Neural progenitor cell (in vitro differentiated cells): Measurements from ENCODE around the gene CACNB4. TPM values are rescaled to one million over a fixed set of nuclear protein-coding genes. Genes with fewer than 3 reads are reported as not detected.

ENCODE experiments used
- DNase-seq: peaks from one replicate; pipeline ENCODE4 v3.0.0-alpha.2; 2016; ENCODE audit warnings: low spot score
- H2AFZ ChIP-seq: fragments of 200-600 bp; sonication (generic); replicated peaks from 2 replicates; pipeline ENCODE4 v1.6.1; 2016; ENCODE audit warnings: antibody characterized with exemption
- H3F3A ChIP-seq: fragments of 200-600 bp; sonication (generic); 2 replicates; pipeline ENCODE4 v1.6.1; 2016; ENCODE audit warnings: antibody characterized with exemption, low read depth
- H3K27ac ChIP-seq: fragments of 200-600 bp; sonication (generic); 2 replicates; pipeline ENCODE4 v1.5.1; 2016; ENCODE audit warnings: mild to moderate bottlenecking
- H3K27me3 ChIP-seq: fragments of 200-600 bp; sonication (generic); 2 replicates; pipeline ENCODE4 v1.6.1; 2016; ENCODE audit warnings: mild to moderate bottlenecking, moderate library complexity
- H3K36me3 ChIP-seq: fragments of 200-600 bp; sonication (generic); 2 replicates; pipeline ENCODE4 v1.5.1; 2016
- H3K4me1 ChIP-seq: fragments of 200-600 bp; sonication (generic); 2 replicates; pipeline ENCODE4 v1.6.1; 2016; ENCODE audit warnings: mixed run types
- H3K4me2 ChIP-seq: fragments of 200-600 bp; sonication (generic); 2 replicates; pipeline ENCODE4 v1.6.1; 2016
- H3K4me3 ChIP-seq: fragments of 200-600 bp; sonication (generic); 2 replicates; pipeline ENCODE4 v1.5.1; 2016
- H3K79me2 ChIP-seq: fragments of 200-600 bp; sonication (generic); 2 replicates; pipeline ENCODE4 v1.6.1; 2016; ENCODE audit warnings: low read depth
- H3K9ac ChIP-seq: fragments of 200-600 bp; sonication (generic); 2 replicates; pipeline ENCODE4 v1.6.1; 2016
- H3K9me3 ChIP-seq: fragments of 200-600 bp; sonication (generic); 2 replicates; pipeline ENCODE4 v1.5.1; 2016; ENCODE audit warnings: low read depth
- H4K20me1 ChIP-seq: fragments of 200-600 bp; sonication (generic); 2 replicates; pipeline ENCODE4 v1.6.1; 2016; ENCODE audit warnings: low read depth
- H3K27ac Mint-ChIP-seq: 3 replicates; pipeline ENCODE4 v1.8.0; 2021; ENCODE audit warnings: mixed read lengths
- H3K27me3 Mint-ChIP-seq: 2 replicates; pipeline ENCODE4 v1.8.0; 2022; ENCODE audit warnings: low read depth, mild to moderate bottlenecking, inconsistent platforms, moderate library complexity, mixed read lengths; ENCODE audit not compliant: insufficient read depth
- H3K36me3 Mint-ChIP-seq: 3 replicates; pipeline ENCODE4 v1.8.0; 2021; ENCODE audit warnings: mixed read lengths
- H3K4me1 Mint-ChIP-seq: 3 replicates; pipeline ENCODE4 v1.8.0; 2021; ENCODE audit warnings: mixed read lengths
- H3K4me3 Mint-ChIP-seq: 3 replicates; pipeline ENCODE4 v1.8.0; 2021; ENCODE audit warnings: mild to moderate bottlenecking, moderate library complexity, mixed read lengths
- H3K9me3 Mint-ChIP-seq: 3 replicates; pipeline ENCODE4 v1.8.0; 2020; ENCODE audit warnings: mixed read lengths
- EZH2 ChIP-seq: fragments of 200-600 bp; sonication (generic); IDR thresholded peaks from 2 replicates; pipeline ENCODE4 v1.6.1; 2017; ENCODE audit warnings: antibody characterized with exemption, mild to moderate bottlenecking, moderate library complexity
- EZH2phosphoT487 ChIP-seq: fragments of 200-600 bp; sonication (generic); IDR thresholded peaks from 2 replicates; pipeline ENCODE4 v1.6.1; 2017; ENCODE audit warnings: antibody characterized with exemption
- total RNA-seq: library from RNA; depleted of rRNA; stranded (reverse); fragments of >200 nt; gene quantifications from 2 replicates; pipeline ENCODE4 v1.2.3, GENCODE V29; 2015; ENCODE audit warnings: low replicate concordance
- TF ChIP-seq, protein P1 (sequence below): fragments of 200-600 bp; sonication (generic); IDR thresholded peaks from 2 replicates; pipeline ENCODE4 v1.5.1; 2017; ENCODE audit warnings: antibody characterized with exemption, mild to moderate bottlenecking

The CACNB4 gene
- total RNA-seq, 1 donor from 2014 or later, result 14.2 TPM

GRCh38 chr2:152042636-152043615, 55.9 kb downstream of the CACNB4 start:
- peaks cover 11% of the 10 kb centered on the region for H3F3A ChIP-seq
- H3K4me3 ChIP-seq, result no peak overlapping the region
- no peaks in the 10 kb centered on the region for H3K79me2 ChIP-seq
- no peaks in the 10 kb centered on the region for H3K9me3 ChIP-seq
- no peak overlapping the region for H3K9ac ChIP-seq
- no peaks in the 10 kb centered on the region for H3K27me3 Mint-ChIP-seq
- H2AFZ ChIP-seq, result no peak overlapping the region
- no peaks in the 10 kb centered on the region for H3K36me3 ChIP-seq
- peaks cover 16% of the 10 kb centered on the region for H3K4me1 ChIP-seq
- H3K36me3 Mint-ChIP-seq, result no peaks in the 10 kb centered on the region
- no peak overlapping the region for H3K27ac ChIP-seq
- H3K27ac Mint-ChIP-seq, result no peak overlapping the region
- H3K4me2 ChIP-seq, result peak overlapping the region; percentile 4
- H4K20me1 ChIP-seq, result no peaks in the 10 kb centered on the region
- H3K27me3 ChIP-seq, result peaks cover 42% of the 10 kb centered on the region
- TF ChIP-seq EZH2, result no peak
- TF ChIP-seq EZH2phosphoT487, result no peak
- TF ChIP-seq, protein P1, sequence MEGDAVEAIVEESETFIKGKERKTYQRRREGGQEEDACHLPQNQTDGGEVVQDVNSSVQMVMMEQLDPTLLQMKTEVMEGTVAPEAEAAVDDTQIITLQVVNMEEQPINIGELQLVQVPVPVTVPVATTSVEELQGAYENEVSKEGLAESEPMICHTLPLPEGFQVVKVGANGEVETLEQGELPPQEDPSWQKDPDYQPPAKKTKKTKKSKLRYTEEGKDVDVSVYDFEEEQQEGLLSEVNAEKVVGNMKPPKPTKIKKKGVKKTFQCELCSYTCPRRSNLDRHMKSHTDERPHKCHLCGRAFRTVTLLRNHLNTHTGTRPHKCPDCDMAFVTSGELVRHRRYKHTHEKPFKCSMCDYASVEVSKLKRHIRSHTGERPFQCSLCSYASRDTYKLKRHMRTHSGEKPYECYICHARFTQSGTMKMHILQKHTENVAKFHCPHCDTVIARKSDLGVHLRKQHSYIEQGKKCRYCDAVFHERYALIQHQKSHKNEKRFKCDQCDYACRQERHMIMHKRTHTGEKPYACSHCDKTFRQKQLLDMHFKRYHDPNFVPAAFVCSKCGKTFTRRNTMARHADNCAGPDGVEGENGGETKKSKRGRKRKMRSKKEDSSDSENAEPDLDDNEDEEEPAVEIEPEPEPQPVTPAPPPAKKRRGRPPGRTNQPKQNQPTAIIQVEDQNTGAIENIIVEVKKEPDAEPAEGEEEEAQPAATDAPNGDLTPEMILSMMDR, result no peak
- no peaks in the 10 kb centered on the region for H3K9me3 Mint-ChIP-seq
- peak; percentile 67 for DNase-seq
- H3K4me1 Mint-ChIP-seq, result peaks cover 5% of the 10 kb centered on the region
- H3K4me3 Mint-ChIP-seq, result no peak overlapping the region

- peaks cover 30% of the 10 kb centered on the region for H3K4me1 ChIP-seq
- H3K36me3 Mint-ChIP-seq, result no peaks in the 10 kb centered on the region
- no peak overlapping the region for H2AFZ ChIP-seq
These were observed 60.3 kb downstream of the CACNB4 start for GRCh38 chr2:152038441-152038958.

DNA sequence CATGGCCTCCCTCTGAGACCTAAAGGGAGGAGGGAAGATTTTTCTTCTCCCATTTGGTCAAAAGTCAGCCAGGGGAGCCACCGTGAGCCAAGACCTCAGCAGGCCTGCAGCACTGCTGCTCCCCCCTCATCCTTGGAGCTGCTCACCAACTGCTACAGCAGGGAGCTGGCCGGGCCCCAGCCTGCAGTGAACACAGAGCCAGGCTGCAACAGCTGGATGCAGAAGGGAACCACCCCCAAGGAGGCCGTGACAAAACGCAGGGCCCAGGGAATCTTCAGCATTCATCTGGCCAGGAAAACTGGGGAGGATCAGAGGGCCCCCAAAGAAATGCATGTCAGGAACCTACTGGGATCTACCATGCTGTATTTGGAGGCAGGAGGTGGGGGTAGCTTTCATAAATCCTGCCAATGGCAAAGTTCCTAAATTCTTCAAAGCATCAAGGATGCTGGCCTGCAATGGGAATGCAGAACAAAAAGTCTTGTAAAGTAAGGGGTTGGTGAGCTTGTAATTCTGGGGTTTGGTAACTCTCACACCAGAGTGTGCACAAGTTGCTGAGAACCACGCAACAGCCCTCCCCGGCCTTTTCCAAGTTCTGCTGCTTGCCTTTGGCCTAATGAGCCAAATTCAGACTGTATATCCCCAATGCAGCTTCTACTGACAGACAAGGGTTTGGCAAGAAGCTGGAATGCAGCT, 61.0 kb downstream of the CACNB4 start:
- peaks cover 28% of the 10 kb centered on the region for H3F3A ChIP-seq
- no peaks in the 10 kb centered on the region for H3K36me3 ChIP-seq
- H3K9me3 Mint-ChIP-seq, result no peaks in the 10 kb centered on the region
- no peaks in the 10 kb centered on the region for H3K27me3 Mint-ChIP-seq
- H3K4me3 Mint-ChIP-seq, result no peak overlapping the region
- no peak overlapping the region for H2AFZ ChIP-seq
- DNase-seq, result no peak
- peaks cover 30% of the 10 kb centered on the region for H3K4me1 ChIP-seq
- peaks cover 14% of the 10 kb centered on the region for H4K20me1 ChIP-seq
- no peak overlapping the region for H3K4me3 ChIP-seq
- H3K9ac ChIP-seq, result no peak overlapping the region
- H3K79me2 ChIP-seq, result no peaks in the 10 kb centered on the region
- no peak overlapping the region for H3K27ac ChIP-seq
- no peak for TF ChIP-seq EZH2phosphoT487
- no peak for TF ChIP-seq EZH2
- TF ChIP-seq, protein P1, result no peak
- no peak overlapping the region for H3K4me2 ChIP-seq
- H3K27me3 ChIP-seq, result peaks cover 92% of the 10 kb centered on the region
- no peaks in the 10 kb centered on the region for H3K9me3 ChIP-seq
- peaks cover 25% of the 10 kb centered on the region for H3K4me1 Mint-ChIP-seq
- H3K27ac Mint-ChIP-seq, result peak overlapping the region; percentile 27
- H3K36me3 Mint-ChIP-seq, result no peaks in the 10 kb centered on the region

More at GRCh38 chr2:152038441-152038958, 60.3 kb downstream of the CACNB4 start:
- Mint-ChIP-seq H3K9me3 (no peaks in the 10 kb centered on the region), H3K4me3 (no peak overlapping the region), H3K27ac (peak overlapping the region; percentile 27), H3K4me1 (peaks cover 24% of the 10 kb centered on the region), H3K27me3 (no peaks in the 10 kb centered on the region)
- peaks cover 86% of the 10 kb centered on the region for H3K27me3 ChIP-seq
- no peak for DNase-seq
- peaks cover 11% of the 10 kb centered on the region for H4K20me1 ChIP-seq
- no peak overlapping the region for H3K27ac ChIP-seq
- H3K9ac ChIP-seq, result no peak overlapping the region
- peaks cover 26% of the 10 kb centered on the region for H3F3A ChIP-seq
- TF ChIP-seq EZH2 (no peak), EZH2phosphoT487 (no peak)
- TF ChIP-seq, protein P1, result no peak
- no peaks in the 10 kb centered on the region for H3K36me3 ChIP-seq
- H3K9me3 ChIP-seq, result no peaks in the 10 kb centered on the region
- no peak overlapping the region for H3K4me3 ChIP-seq
- H3K79me2 ChIP-seq, result no peaks in the 10 kb centered on the region
- no peak overlapping the region for H3K4me2 ChIP-seq
